Brain microvascular endothelial cell (primary cell): ENCODE measurements around the gene CXCL14.

Experiments used
- DNase-seq: peaks from one replicate; pipeline ENCODE4 v3.0.0-alpha.2; 2020
- H3K27ac ChIP-seq: fragments of 250-450 bp; sonication (Bioruptor Pico); 2 replicates; pipeline ENCODE4 v1.5.1; 2020; ENCODE audit warnings: mild to moderate bottlenecking, moderate library complexity
- H3K27me3 ChIP-seq: fragments of 250-450 bp; sonication (Bioruptor Pico); replicated peaks from 2 replicates; pipeline ENCODE4 v1.5.1; 2020; ENCODE audit warnings: mild to moderate bottlenecking
- H3K36me3 ChIP-seq: fragments of 250-450 bp; sonication (Bioruptor Pico); replicated peaks from 2 replicates; pipeline ENCODE4 v1.5.1; 2020; ENCODE audit warnings: mild to moderate bottlenecking
- H3K4me3 ChIP-seq: 2 replicates; pipeline ENCODE4 v1.5.1; 2011; ENCODE audit warnings: low read depth, mild to moderate bottlenecking, control low read depth, low read length, moderate library complexity
- CTCF ChIP-seq: IDR thresholded peaks from 2 replicates; pipeline ENCODE4 v1.5.1; 2011; ENCODE audit warnings: low read depth, mild to moderate bottlenecking, moderate library complexity, low read length, control low read depth, inconsistent platforms; ENCODE audit errors: missing control alignments
- in situ Hi-C: cut with HindIII; loops from 2 replicates; pipeline ENCODE4 v1.10.0; 2017; ENCODE audit warnings: low sequenced_read_pairs, low pct_ligation_motif_present

The CXCL14 gene

GRCh38 chr5:135565725-135566421 lies 12.9 kb downstream of the CXCL14 start:
- DNase-seq = peak; percentile 57
- TF ChIP-seq CTCF = peak; percentile 97
- in situ Hi-C loops = no loop called here
- Histone ChIP-seq H3K27ac (no peak overlapping the region), H3K36me3 (no peaks in the 10 kb centered on the region), H3K27me3 (no peaks in the 10 kb centered on the region), H3K4me3 (no peak overlapping the region)

- Histone ChIP-seq H3K4me3 (no peak overlapping the region), H3K27ac (no peak overlapping the region), H3K27me3 (no peaks in the 10 kb centered on the region), H3K36me3 (no peaks in the 10 kb centered on the region)
- in situ Hi-C loops = no loop called here
- DNase-seq = no peak
- TF ChIP-seq CTCF = no peak
These were observed 13.5 kb downstream of the CXCL14 start for GRCh38 chr5:135565266-135565665.

- Histone ChIP-seq H3K27me3 (no peaks in the 10 kb centered on the region), H3K27ac (no peak overlapping the region), H3K4me3 (no peak overlapping the region), H3K36me3 (no peaks in the 10 kb centered on the region)
- in situ Hi-C loops = no loop called here
- DNase-seq = no peak
- no peak for TF ChIP-seq CTCF
These were observed 14.5 kb downstream of the CXCL14 start for GRCh38 chr5:135564331-135564730.

- Histone ChIP-seq H3K36me3 (no peaks in the 10 kb centered on the region), H3K4me3 (no peak overlapping the region), H3K27me3 (no peaks in the 10 kb centered on the region), H3K27ac (no peak overlapping the region)
- no peak for DNase-seq
- TF ChIP-seq CTCF = no peak
- in situ Hi-C loops = no loop called here
These were observed 17.5 kb downstream of the CXCL14 start for GRCh38 chr5:135561266-135561665.

- TF ChIP-seq CTCF = peak; percentile 92
- Histone ChIP-seq H3K4me3 (no peak overlapping the region), H3K27ac (no peak overlapping the region), H3K27me3 (no peaks in the 10 kb centered on the region), H3K36me3 (no peaks in the 10 kb centered on the region)
- DNase-seq = peak; percentile 65
- in situ Hi-C loops = no loop called here
These were observed 17.9 kb downstream of the CXCL14 start for GRCh38 chr5:135560858-135561257.

- no peak overlapping the region for H3K4me3 ChIP-seq
- H3K36me3 ChIP-seq = no peaks in the 10 kb centered on the region
- peak; percentile 18 for DNase-seq
- in situ Hi-C loops = loop anchor here (10.0 kb wide), 1 partner anchor 95 kb away; no protein-coding TSS in a partner anchor
- no peak overlapping the region for H3K27ac ChIP-seq
- no peak for TF ChIP-seq CTCF
- no peaks in the 10 kb centered on the region for H3K27me3 ChIP-seq
These were observed 19.4 kb downstream of the CXCL14 start for GRCh38 chr5:135559354-135559753.
